GM18498 (cell line): Measurements from ENCODE around the gene ITPRIPL2.

ENCODE experiments used
- ATAC-seq: cut with Tn5 transposase; IDR thresholded peaks from one replicate; pipeline ENCODE4 v1.9.1; 2021; ENCODE audit warnings: mild to moderate bottlenecking, moderate library complexity; ENCODE audit not compliant: unreplicated experiment

Gene ITPRIPL2

DNA sequence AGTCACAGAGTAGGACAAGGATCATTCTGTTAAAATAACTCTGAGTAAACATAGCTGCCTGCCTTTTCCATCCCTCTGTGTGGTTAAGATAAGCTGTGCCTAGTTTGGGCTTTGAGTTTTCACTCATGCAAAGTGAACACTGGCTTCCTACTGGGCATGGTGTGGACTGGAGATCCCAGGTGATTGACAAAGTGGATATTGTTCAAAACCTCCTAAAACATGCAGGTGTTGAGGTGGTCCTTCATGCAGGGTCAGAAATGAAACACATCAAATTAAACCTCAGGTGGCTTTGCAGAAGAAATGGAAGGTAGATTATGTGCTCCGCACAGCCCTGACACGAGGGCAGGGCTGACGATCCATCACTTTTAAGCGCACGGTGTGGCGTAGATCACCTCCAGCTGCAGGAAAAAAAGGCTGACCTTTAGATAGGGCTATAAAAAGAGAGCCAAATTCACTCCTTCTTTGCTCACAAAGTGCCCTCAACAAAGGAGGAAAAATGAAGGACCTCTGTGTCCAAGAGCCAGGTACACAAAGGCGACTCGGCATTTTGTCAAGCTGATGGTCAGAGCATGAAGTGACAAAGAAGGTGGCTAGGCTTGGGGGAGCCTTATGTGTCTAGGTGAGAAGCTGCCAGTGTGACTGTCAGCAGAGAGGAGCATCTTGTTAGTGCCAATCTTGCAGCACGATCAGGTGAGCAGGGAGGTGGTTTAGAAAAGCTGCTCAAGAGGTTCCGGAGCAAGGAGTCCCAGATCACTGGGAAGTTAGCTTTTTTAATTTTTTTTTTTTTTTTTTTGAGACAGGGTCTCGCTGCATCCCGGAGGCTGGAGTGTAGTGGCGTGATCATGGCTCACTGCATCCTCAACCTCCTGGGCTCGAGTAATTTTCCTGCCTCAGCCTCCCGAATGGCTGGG lies 19.9 kb upstream of the ITPRIPL2 start:
- ATAC-seq = no peak

DNA sequence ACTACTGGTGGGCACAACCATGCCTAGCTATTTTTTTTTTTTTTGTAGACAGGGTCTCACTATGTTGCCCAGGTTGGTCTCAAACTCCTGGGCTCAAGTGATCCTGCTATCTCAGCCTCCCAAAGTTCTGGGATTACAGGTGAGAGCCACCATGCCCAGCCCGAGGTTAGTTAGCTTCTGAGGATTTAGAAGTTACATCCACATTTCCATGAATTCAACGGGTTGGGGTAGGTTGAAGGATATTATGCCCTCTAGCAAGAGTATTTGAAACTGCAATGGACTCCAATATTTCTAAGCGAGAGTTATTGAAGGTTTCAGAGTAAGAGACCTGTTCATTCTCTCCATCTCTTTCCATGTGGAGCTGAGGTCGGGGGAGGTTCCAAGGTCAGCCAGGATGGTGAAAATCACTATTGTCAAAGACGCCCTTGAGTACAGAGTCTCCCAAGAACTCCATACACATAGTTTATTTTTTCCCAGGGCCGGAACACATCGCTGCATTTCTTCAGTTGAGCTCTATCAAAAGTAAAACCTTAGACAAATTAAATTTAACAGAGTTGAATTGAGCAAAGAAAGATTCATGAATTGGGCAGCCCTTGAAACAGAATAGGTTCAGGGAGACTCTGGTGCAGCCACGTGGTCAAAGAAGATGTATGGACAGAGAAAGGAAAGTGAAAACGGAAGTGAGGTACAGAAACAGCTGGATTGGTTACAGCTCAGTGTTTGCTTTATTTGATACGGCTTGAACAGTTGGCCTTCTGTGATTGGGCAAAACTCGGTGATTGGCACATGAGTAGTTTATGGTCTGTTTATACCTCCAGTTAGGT lies 19.0 kb upstream of the ITPRIPL2 start:
- no peak for ATAC-seq

GRCh38 chr16:19095654-19096053 lies 18.1 kb upstream of the ITPRIPL2 start:
- ATAC-seq = no peak

DNA sequence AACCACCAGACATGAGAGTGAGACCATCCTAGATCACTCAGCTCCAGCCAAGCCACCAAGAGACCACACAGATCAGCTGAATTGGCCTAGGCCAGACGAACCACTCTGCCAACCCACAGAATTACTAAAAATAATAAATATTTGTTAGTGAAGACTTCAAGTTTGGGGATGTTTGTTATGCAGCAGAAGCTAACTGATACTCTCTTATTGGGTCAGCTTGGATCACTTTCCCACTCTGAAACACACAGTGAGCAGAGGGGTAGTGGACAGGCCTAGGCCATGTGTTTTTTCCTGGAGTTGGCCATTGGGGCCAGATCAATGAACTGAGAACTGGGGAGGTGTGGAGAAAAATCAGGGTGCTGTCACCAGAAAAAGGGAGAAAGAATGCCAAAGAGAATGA lies 15.6 kb upstream of the ITPRIPL2 start:
- no peak for ATAC-seq

DNA sequence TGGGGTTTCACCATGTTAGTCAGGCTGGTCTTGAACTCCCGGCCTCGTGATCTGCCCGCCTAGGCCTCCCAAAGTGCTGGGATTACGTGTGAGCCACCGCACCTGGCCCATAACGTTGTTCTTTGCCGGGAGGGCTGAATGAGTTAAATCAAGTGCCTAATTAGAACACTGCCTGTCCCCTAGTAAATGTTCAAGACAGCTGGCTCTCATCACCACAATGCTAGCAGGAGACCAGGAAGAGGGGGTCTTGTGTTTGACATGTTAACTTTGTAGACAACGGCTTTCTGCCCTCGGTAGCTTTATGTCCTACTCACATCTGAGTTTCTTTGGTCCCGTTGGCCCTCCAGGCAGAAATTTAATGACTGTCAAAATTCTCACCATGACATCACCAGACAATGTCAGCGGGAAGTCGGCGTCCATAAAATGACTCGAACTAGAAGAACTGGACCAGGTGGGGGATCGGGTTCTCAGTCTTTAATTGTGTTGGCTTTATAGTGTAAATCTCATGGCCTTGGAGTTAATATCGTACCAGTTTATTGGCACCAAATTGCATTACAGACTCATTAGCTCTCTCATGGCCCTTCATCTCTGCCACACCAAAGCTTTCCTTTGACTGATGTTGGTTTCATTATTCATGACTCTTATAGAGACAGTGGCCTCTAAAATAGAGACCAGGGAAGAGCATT lies 11.4 kb upstream of the ITPRIPL2 start:
- no peak for ATAC-seq

DNA sequence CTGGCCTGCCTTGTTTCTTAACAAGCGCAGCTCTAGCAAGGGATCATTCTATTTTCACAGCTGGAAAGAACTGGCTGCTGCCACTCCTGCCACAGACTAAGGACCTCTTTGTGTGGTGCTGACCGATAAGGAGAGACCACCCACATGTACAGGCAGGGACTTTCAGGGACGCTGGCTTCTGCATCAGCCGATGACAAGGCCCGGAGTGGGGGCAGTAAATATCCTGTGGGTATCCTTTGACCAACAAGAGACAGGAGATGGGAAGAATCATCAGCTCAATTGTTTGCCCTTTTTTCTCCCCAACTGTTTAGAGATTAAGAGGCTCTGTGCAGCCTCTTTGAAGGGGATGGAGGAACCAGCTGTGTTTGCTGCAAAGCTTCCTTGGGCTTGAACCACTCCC lies 9.2 kb upstream of the ITPRIPL2 start:
- no peak for ATAC-seq

GRCh38 chr16:19105131-19105530 lies 8.6 kb upstream of the ITPRIPL2 start:
- ATAC-seq = no peak

- ATAC-seq = no peak
Measured at GRCh38 chr16:19105891-19106624, 7.7 kb upstream of the ITPRIPL2 start.

DNA sequence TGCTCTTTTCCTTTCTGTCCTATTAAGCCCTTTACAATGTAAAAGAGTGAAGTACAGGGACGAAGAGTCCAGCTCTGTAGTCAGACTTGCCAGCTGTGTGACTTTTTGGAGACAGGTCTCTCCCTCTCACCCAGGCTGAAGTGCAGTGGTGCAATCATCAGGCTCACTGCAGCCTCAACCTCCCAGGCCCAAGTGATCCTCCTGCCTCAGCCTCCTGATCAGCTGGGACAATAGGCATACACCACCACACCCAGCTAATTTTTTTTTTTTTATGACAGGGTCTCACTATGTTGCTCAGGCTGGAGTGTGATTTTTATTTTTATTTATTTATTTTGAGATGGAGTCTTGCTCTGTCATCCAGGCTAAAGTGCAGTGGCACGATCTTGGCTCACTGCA lies 7.1 kb upstream of the ITPRIPL2 start:
- ATAC-seq = no peak

DNA sequence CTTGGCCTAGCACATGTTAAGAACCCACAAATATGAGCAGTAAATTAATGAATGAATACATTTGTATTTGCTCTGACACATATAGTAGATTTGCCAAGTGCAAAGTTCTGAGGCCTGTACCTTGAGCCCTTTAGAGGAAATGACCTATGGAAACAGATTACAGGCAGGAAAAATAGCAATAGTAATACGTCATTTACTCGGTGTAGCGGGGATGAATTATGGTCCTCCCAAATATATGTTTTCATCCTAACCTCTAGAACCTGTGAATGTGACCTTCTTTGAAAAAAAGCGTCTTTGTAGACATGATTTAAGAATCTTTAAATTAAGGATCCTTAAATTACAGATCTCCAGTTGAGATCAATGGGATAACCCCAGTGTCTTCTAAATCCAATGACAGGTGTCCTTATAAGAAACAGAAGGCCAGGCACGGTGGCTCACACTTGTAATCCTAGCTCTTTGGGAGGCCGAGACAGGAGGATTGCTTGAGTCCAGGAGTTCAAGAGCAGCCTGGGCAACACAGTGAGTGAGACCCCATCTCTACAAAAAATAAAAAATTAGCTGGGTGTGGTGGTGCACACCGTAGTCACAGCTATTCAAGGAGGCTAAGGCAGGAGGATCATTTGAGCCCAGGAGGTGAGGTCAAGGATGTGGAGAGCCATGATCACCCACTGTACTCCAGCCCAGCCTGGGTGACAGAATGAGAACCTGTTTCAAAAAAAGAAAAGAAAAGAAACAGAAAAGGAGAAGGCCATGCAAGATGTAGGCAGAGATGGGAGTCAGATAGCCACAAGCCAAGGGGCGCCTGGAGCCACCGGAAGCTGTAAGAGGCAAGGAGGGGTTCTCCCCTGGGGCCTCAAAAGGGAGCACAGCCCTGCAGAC lies 5.1 kb upstream of the ITPRIPL2 start:
- ATAC-seq = no peak

DNA sequence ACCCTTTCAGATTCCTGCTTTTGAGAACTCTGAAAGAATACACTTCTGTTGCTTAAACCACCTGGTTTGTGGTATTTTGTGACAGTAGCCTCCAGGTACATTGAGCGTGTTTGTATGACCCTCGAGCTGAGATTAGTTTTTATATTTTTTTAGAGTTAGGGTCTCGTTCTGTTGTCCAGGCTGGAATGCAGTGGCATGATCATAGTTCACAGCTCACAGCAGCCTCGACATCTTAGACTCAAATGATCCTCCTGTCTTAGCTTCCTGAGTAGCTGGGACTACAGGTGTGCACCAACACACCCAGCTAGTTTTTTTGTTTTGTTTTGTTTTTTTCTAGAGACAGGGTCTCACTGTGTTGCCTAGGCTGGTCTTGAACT lies 4.5 kb upstream of the ITPRIPL2 start:
- ATAC-seq = no peak

GRCh38 chr16:19110537-19111360 lies 3.0 kb upstream of the ITPRIPL2 start:
- ATAC-seq = no peak

GRCh38 chr16:19112099-19112407 lies 1.7 kb upstream of the ITPRIPL2 start:
- no peak for ATAC-seq

GRCh38 chr16:19114359-19115147 lies 789 bp downstream of the ITPRIPL2 start:
- peak; percentile 30 for ATAC-seq

DNA sequence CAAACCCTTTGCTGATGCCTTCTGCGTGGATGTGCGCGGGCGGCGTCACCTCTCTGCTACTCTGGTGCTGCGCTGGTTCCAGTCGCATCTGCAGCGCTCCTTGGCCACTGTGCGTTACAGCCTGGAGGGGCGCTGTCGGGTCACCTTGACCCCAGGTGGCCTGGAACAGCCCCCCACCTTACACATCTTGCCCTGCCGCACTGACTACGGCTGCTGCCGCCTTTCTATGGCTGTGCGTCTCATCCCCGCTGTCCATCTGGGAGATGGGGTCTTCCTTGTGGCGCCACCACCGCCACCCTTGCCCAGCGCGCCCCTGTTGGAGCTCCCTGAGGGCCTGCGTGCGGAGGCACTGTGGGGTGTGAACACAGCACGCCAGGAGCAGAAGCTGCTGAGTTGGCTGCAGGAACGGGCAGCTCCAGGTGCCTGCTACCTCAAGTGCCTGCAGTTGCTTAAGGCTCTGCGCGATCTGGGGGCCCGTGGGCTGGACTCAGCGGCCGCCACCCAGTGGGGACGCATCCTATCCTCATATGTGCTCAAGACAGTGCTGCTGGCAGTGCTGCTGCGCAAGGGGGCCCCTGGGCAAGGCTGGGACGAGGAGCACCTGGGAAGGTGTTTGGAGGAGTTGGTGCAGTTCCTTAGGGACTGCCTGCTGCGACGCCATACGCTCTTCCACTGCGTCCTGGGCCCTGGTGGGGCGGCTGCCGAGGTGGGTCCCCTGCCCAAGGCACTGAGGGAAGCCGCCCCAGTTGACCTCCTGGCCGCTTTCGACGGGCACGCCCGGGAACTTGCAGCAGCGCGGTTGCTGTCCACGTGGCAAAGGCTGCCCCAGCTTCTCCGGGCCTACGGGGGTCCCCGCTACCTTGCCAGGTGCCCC lies 1.6 kb downstream of the ITPRIPL2 start:
- ATAC-seq = no peak

DNA sequence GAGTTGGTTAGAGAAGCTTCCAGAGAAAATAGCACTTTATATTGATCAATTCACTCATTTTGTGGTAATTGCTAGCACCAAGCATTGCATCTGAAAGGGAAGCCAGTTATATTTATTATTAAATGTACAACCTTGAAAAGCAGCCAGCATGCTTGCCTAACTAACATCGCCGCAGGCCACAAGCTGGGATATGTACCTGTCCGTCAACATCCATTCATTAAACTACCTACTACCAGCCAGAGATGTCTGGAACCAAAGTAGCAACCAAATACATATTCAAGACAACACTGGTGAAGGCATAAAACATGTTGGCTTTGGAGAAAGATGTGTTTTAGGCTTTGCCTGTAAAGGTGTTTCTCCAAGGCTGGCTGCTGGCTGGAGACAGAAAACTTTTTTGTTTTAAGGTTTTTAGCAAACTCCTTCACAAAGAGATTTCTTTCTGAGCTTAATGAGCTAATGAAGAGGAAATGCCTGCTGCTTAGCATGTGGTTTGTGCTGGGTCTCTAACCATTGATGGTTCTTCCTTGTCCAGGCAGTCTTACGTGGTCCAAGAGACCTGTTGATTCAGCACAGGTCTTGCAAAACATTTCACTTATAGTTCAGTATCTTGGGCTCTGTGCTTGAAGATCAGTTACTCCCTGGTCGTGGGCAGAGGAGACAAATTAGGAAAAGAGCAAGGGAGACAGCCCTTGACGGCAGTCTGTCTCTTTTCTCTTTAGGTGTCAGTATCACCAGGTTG lies 3.1 kb downstream of the ITPRIPL2 start:
- ATAC-seq = no peak

GRCh38 chr16:19118938-19119431 lies 5.2 kb downstream of the ITPRIPL2 start:
- no peak for ATAC-seq
